Fibroblast of pulmonary artery (primary cell): ENCODE measurements around the gene RXRG.

Experiments used
- DNase-seq: peaks from one replicate; pipeline ENCODE4 v3.0.0-alpha.2; 2010; ENCODE audit warnings: low read depth
- H3K4me3 ChIP-seq: replicated peaks from 2 replicates; pipeline ENCODE4 v1.5.1; 2011; ENCODE audit warnings: low read depth, mild to moderate bottlenecking, control low read depth, low read length, moderate library complexity
- TF ChIP-seq, protein P1 (sequence below): IDR thresholded peaks from 2 replicates; pipeline ENCODE4 v1.5.1; 2011; ENCODE audit warnings: mild to moderate bottlenecking, control low read depth, low read length, inconsistent platforms; ENCODE audit errors: missing control alignments

RXRG gene

GRCh38 chr1:165444897-165445370 lies at the start of gene RXRG:
Gene RXRG (minus strand): TSS chr1:165445126. CDS start chr1:165444893, 233 bp downstream.
- no peak within 1 kb of the TSS for H3K4me3 ChIP-seq
- TF ChIP-seq, protein P1, sequence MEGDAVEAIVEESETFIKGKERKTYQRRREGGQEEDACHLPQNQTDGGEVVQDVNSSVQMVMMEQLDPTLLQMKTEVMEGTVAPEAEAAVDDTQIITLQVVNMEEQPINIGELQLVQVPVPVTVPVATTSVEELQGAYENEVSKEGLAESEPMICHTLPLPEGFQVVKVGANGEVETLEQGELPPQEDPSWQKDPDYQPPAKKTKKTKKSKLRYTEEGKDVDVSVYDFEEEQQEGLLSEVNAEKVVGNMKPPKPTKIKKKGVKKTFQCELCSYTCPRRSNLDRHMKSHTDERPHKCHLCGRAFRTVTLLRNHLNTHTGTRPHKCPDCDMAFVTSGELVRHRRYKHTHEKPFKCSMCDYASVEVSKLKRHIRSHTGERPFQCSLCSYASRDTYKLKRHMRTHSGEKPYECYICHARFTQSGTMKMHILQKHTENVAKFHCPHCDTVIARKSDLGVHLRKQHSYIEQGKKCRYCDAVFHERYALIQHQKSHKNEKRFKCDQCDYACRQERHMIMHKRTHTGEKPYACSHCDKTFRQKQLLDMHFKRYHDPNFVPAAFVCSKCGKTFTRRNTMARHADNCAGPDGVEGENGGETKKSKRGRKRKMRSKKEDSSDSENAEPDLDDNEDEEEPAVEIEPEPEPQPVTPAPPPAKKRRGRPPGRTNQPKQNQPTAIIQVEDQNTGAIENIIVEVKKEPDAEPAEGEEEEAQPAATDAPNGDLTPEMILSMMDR: no peak
- DNase-seq: no peak

DNA sequence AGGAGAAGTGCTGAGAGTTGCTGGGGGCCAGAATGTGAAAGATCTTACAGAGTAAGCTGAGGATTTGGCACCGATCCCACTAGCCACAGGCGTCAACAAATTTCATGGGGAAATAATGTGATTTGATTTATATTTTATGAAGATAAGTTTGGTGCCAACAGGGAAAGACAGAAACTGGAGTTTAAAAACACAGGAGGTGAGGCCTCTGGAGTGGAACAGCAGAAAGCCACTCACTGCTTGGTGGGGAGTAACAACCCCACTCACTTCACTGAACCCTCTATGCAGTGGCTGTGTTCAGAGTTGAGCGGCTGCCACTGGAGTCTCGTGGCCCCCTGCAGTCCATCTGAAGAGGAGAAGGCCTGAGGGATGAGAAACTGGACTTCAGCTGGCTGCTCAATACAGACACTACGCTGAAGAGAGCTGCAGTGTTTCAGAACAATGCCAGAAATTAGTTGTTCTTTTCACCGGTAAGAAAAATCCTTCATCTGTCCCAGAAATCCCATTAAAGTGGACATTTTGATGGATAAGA lies 48.0 kb upstream of the RXRG start:
- no peak for DNase-seq
- TF ChIP-seq, protein P1: no peak
- H3K4me3 ChIP-seq: no peak overlapping the region

GRCh38 chr1:165490175-165490574 lies 45.2 kb upstream of the RXRG start:
- TF ChIP-seq, protein P1: no peak
- no peak for DNase-seq
- no peak overlapping the region for H3K4me3 ChIP-seq

DNA sequence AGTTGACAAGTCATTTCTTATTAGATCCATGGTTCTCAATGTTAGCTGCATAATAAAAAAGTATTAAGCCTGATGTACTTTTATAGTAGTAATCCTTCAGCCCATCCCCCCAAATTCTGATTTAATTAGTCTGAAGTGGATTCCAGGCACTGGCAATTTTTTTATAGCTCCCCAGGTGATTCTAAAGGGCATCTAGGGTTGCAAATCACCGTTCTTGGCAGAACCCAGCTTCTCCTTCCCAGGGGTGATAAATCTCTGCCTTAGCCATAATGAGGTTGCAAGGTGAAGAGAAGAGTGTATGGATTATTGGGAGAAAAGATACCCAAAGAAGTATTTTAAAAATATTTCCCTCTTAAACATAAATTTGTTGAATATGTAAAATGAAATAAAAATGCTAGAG lies 43.0 kb upstream of the RXRG start:
- TF ChIP-seq, protein P1: no peak
- no peak for DNase-seq
- no peak overlapping the region for H3K4me3 ChIP-seq

GRCh38 chr1:165486663-165487062 lies 41.7 kb upstream of the RXRG start:
- no peak overlapping the region for H3K4me3 ChIP-seq

GRCh38 chr1:165485716-165486115 lies 40.8 kb upstream of the RXRG start:
- DNase-seq: no peak
- TF ChIP-seq, protein P1: no peak
- H3K4me3 ChIP-seq: no peak overlapping the region

More at GRCh38 chr1:165486663-165487062, 41.7 kb upstream of the RXRG start:
- TF ChIP-seq, protein P1: no peak
- DNase-seq: no peak

DNA sequence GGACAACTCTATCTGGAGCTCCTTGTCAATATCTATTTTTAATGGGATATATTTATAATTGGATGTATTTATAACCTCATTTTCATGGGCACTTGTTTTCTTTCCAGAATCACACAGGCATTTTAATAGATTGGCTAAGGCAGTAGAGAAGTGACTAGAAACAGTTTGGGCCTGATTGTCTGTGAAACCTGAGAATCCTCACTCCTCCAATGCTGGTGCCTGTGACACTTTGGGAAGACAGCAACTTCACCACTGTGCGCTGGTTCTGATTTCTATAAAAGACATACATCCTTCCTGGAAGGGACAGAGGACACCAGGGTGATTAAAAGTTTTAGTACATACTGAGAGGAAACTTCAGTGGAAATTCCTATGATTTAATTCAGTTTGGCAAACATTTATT lies 39.6 kb upstream of the RXRG start:
- TF ChIP-seq, protein P1: no peak
- DNase-seq: no peak
- H3K4me3 ChIP-seq: no peak overlapping the region
